ENCODE data around the gene THSD4.

Gene THSD4

GRCh38 chr15:71679793-71680353, 564.6 kb downstream of the THSD4 start:
- no peaks in the 10 kb centered on the region for H3K9me3 ChIP-seq (ENCODE audit: control insufficient read depth, low read depth, low read length)

GRCh38 chr15:71682001-71682400, 566.7 kb downstream of the THSD4 start:
- Histone ChIP-seq H3K36me3 (ENCODE audit: control insufficient read depth, low read depth, low read length) (no peaks in the 10 kb centered on the region), H3K9ac (ENCODE audit: low read length) (no peak overlapping the region), H3K4me3 (ENCODE audit: low read length) (no peak overlapping the region), H3K27me3 (ENCODE audit: control insufficient read depth, insufficient read depth, low read length) (no peaks in the 10 kb centered on the region), H3K9me3 (ENCODE audit: control insufficient read depth, low read depth, low read length) (no peaks in the 10 kb centered on the region), H3K27ac (ENCODE audit: low read length) (no peak overlapping the region), H3K4me1 (ENCODE audit: control insufficient read depth, low read depth, low read length) (peaks cover 16% of the 10 kb centered on the region)

More at GRCh38 chr15:71679793-71680353, 564.6 kb downstream of the THSD4 start:
- peaks cover 21% of the 10 kb centered on the region for H3K4me1 ChIP-seq (ENCODE audit: control insufficient read depth, low read depth, low read length)
- no peak overlapping the region for H3K27ac ChIP-seq (ENCODE audit: low read length)
- no peaks in the 10 kb centered on the region for H3K27me3 ChIP-seq (ENCODE audit: control insufficient read depth, insufficient read depth, low read length)
- H3K9ac ChIP-seq (ENCODE audit: low read length), result no peak overlapping the region
- no peaks in the 10 kb centered on the region for H3K36me3 ChIP-seq (ENCODE audit: control insufficient read depth, low read depth, low read length)
- no peak overlapping the region for H3K4me3 ChIP-seq (ENCODE audit: low read length)

- peaks cover 4% of the 10 kb centered on the region for H3K4me1 ChIP-seq (ENCODE audit: control insufficient read depth, low read depth, low read length)
- H3K9ac ChIP-seq (ENCODE audit: low read length), result no peak overlapping the region
- no peak overlapping the region for H3K4me3 ChIP-seq (ENCODE audit: low read length)
- no peak overlapping the region for H3K27ac ChIP-seq (ENCODE audit: low read length)
- H3K9me3 ChIP-seq (ENCODE audit: control insufficient read depth, low read depth, low read length), result no peaks in the 10 kb centered on the region
- no peaks in the 10 kb centered on the region for H3K27me3 ChIP-seq (ENCODE audit: control insufficient read depth, insufficient read depth, low read length)
- no peaks in the 10 kb centered on the region for H3K36me3 ChIP-seq (ENCODE audit: control insufficient read depth, low read depth, low read length)
Measured at GRCh38 chr15:71683411-71684274, 568.4 kb downstream of the THSD4 start.

GRCh38 chr15:71685420-71685993, 570.2 kb downstream of the THSD4 start:
- Histone ChIP-seq H3K4me1 (ENCODE audit: control insufficient read depth, low read depth, low read length) (no peaks in the 10 kb centered on the region), H3K9me3 (ENCODE audit: control insufficient read depth, low read depth, low read length) (no peaks in the 10 kb centered on the region), H3K9ac (ENCODE audit: low read length) (no peak overlapping the region), H3K36me3 (ENCODE audit: control insufficient read depth, low read depth, low read length) (no peaks in the 10 kb centered on the region), H3K4me3 (ENCODE audit: low read length) (no peak overlapping the region), H3K27me3 (ENCODE audit: control insufficient read depth, insufficient read depth, low read length) (no peaks in the 10 kb centered on the region), H3K27ac (ENCODE audit: low read length) (no peak overlapping the region)

GRCh38 chr15:71686221-71687050, 571.2 kb downstream of the THSD4 start:
- H3K9me3 ChIP-seq (ENCODE audit: control insufficient read depth, low read depth, low read length), result no peaks in the 10 kb centered on the region
- H3K27me3 ChIP-seq (ENCODE audit: control insufficient read depth, insufficient read depth, low read length), result no peaks in the 10 kb centered on the region
- no peak overlapping the region for H3K27ac ChIP-seq (ENCODE audit: low read length)
- H3K4me1 ChIP-seq (ENCODE audit: control insufficient read depth, low read depth, low read length), result no peaks in the 10 kb centered on the region
- no peaks in the 10 kb centered on the region for H3K36me3 ChIP-seq (ENCODE audit: control insufficient read depth, low read depth, low read length)
- no peak overlapping the region for H3K9ac ChIP-seq (ENCODE audit: low read length)
- no peak overlapping the region for H3K4me3 ChIP-seq (ENCODE audit: low read length)

GRCh38 chr15:71687902-71688508, 572.7 kb downstream of the THSD4 start:
- Histone ChIP-seq H3K4me3 (ENCODE audit: low read length) (no peak overlapping the region), H3K9me3 (ENCODE audit: control insufficient read depth, low read depth, low read length) (no peaks in the 10 kb centered on the region), H3K36me3 (ENCODE audit: control insufficient read depth, low read depth, low read length) (no peaks in the 10 kb centered on the region), H3K4me1 (ENCODE audit: control insufficient read depth, low read depth, low read length) (no peaks in the 10 kb centered on the region), H3K27ac (ENCODE audit: low read length) (no peak overlapping the region), H3K9ac (ENCODE audit: low read length) (no peak overlapping the region), H3K27me3 (ENCODE audit: control insufficient read depth, insufficient read depth, low read length) (no peaks in the 10 kb centered on the region)

- no peak overlapping the region for H3K4me3 ChIP-seq (ENCODE audit: low read length)
- H3K27ac ChIP-seq (ENCODE audit: low read length), result no peak overlapping the region
- no peaks in the 10 kb centered on the region for H3K27me3 ChIP-seq (ENCODE audit: control insufficient read depth, insufficient read depth, low read length)
- no peaks in the 10 kb centered on the region for H3K4me1 ChIP-seq (ENCODE audit: control insufficient read depth, low read depth, low read length)
- no peaks in the 10 kb centered on the region for H3K36me3 ChIP-seq (ENCODE audit: control insufficient read depth, low read depth, low read length)
- H3K9ac ChIP-seq (ENCODE audit: low read length), result no peak overlapping the region
- no peaks in the 10 kb centered on the region for H3K9me3 ChIP-seq (ENCODE audit: control insufficient read depth, low read depth, low read length)
Measured at GRCh38 chr15:71688509-71689094, 573.3 kb downstream of the THSD4 start.

- H3K4me1 ChIP-seq (ENCODE audit: control insufficient read depth, low read depth, low read length), result no peaks in the 10 kb centered on the region
- H3K36me3 ChIP-seq (ENCODE audit: control insufficient read depth, low read depth, low read length), result no peaks in the 10 kb centered on the region
- no peak overlapping the region for H3K27ac ChIP-seq (ENCODE audit: low read length)
- no peak overlapping the region for H3K4me3 ChIP-seq (ENCODE audit: low read length)
- no peaks in the 10 kb centered on the region for H3K9me3 ChIP-seq (ENCODE audit: control insufficient read depth, low read depth, low read length)
- no peak overlapping the region for H3K9ac ChIP-seq (ENCODE audit: low read length)
- no peaks in the 10 kb centered on the region for H3K27me3 ChIP-seq (ENCODE audit: control insufficient read depth, insufficient read depth, low read length)
Measured at GRCh38 chr15:71691081-71691457, 575.8 kb downstream of the THSD4 start.

- Histone ChIP-seq H3K27me3 (ENCODE audit: control insufficient read depth, insufficient read depth, low read length) (no peaks in the 10 kb centered on the region), H3K36me3 (ENCODE audit: control insufficient read depth, low read depth, low read length) (no peaks in the 10 kb centered on the region), H3K27ac (ENCODE audit: low read length) (no peak overlapping the region), H3K4me1 (ENCODE audit: control insufficient read depth, low read depth, low read length) (no peaks in the 10 kb centered on the region), H3K4me3 (ENCODE audit: low read length) (no peak overlapping the region), H3K9me3 (ENCODE audit: control insufficient read depth, low read depth, low read length) (no peaks in the 10 kb centered on the region), H3K9ac (ENCODE audit: low read length) (no peak overlapping the region)
Measured at GRCh38 chr15:71691458-71692417, 576.5 kb downstream of the THSD4 start.

GRCh38 chr15:71697236-71697635, 582.0 kb downstream of the THSD4 start:
- Histone ChIP-seq H3K4me1 (ENCODE audit: control insufficient read depth, low read depth, low read length) (no peaks in the 10 kb centered on the region), H3K27ac (ENCODE audit: low read length) (no peak overlapping the region), H3K36me3 (ENCODE audit: control insufficient read depth, low read depth, low read length) (no peaks in the 10 kb centered on the region)

More at GRCh38 chr15:71697236-71697635, 582.0 kb downstream of the THSD4 start:
- no peak overlapping the region for H3K9ac ChIP-seq (ENCODE audit: low read length)
- no peaks in the 10 kb centered on the region for H3K9me3 ChIP-seq (ENCODE audit: control insufficient read depth, low read depth, low read length)
- no peaks in the 10 kb centered on the region for H3K27me3 ChIP-seq (ENCODE audit: control insufficient read depth, insufficient read depth, low read length)
- H3K4me3 ChIP-seq (ENCODE audit: low read length), result no peak overlapping the region
